HL-60 (cell line): Measurements from ENCODE around the gene ARHGEF16.

ENCODE experiments used
- POLR2AphosphoS5 ChIP-seq: IDR thresholded peaks from 2 replicates; pipeline ENCODE4 v1.6.1; 2012; ENCODE audit warnings: low read depth
- TF ChIP-seq, protein P1 (sequence below): IDR thresholded peaks from one replicate; pipeline ENCODE4 v1.5.1; 2011; ENCODE audit warnings: low read length, control low read depth, inconsistent platforms; ENCODE audit not compliant: insufficient read depth

DNA sequence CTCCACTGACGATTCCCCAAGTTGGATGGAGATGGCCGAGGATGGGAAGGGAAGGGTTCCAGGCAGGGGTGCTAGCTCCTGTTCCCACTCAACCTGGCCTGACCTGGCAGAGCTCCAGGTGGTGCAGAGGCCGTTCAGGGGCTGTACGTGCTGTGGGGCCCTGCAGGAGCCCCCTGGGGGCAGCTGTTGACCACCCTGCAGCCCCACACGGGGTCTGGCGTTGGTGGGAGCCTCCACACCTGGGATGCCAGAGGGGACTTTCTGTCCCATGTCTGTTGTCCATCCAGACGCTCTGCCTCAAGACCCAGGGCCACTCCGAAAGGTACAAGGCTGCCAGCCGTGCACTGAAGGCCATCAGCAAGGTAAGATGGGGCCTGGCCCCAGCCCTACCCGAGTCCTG lies 20.0 kb downstream of the ARHGEF16 start:
- TF ChIP-seq, protein P1, sequence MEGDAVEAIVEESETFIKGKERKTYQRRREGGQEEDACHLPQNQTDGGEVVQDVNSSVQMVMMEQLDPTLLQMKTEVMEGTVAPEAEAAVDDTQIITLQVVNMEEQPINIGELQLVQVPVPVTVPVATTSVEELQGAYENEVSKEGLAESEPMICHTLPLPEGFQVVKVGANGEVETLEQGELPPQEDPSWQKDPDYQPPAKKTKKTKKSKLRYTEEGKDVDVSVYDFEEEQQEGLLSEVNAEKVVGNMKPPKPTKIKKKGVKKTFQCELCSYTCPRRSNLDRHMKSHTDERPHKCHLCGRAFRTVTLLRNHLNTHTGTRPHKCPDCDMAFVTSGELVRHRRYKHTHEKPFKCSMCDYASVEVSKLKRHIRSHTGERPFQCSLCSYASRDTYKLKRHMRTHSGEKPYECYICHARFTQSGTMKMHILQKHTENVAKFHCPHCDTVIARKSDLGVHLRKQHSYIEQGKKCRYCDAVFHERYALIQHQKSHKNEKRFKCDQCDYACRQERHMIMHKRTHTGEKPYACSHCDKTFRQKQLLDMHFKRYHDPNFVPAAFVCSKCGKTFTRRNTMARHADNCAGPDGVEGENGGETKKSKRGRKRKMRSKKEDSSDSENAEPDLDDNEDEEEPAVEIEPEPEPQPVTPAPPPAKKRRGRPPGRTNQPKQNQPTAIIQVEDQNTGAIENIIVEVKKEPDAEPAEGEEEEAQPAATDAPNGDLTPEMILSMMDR: no peak
- no peak for TF ChIP-seq POLR2AphosphoS5
